Brain microvascular endothelial cell (primary cell): ENCODE measurements around the gene PDXP.

Source experiments
- DNase-seq: peaks from one replicate; pipeline ENCODE4 v3.0.0-alpha.2; 2020
- H3K27ac ChIP-seq: fragments of 250-450 bp; sonication (Bioruptor Pico); 2 replicates; pipeline ENCODE4 v1.5.1; 2020; ENCODE audit warnings: mild to moderate bottlenecking, moderate library complexity
- H3K27me3 ChIP-seq: fragments of 250-450 bp; sonication (Bioruptor Pico); replicated peaks from 2 replicates; pipeline ENCODE4 v1.5.1; 2020; ENCODE audit warnings: mild to moderate bottlenecking
- H3K36me3 ChIP-seq: fragments of 250-450 bp; sonication (Bioruptor Pico); replicated peaks from 2 replicates; pipeline ENCODE4 v1.5.1; 2020; ENCODE audit warnings: mild to moderate bottlenecking
- H3K4me3 ChIP-seq: 2 replicates; pipeline ENCODE4 v1.5.1; 2011; ENCODE audit warnings: low read depth, mild to moderate bottlenecking, control low read depth, low read length, moderate library complexity
- in situ Hi-C: cut with HindIII; loops from 2 replicates; pipeline ENCODE4 v1.10.0; 2017; ENCODE audit warnings: low sequenced_read_pairs, low pct_ligation_motif_present
- TF ChIP-seq, protein P1 (sequence below): IDR thresholded peaks from 2 replicates; pipeline ENCODE4 v1.5.1; 2011; ENCODE audit warnings: low read depth, mild to moderate bottlenecking, moderate library complexity, low read length, control low read depth, inconsistent platforms; ENCODE audit errors: missing control alignments

PDXP gene

DNA sequence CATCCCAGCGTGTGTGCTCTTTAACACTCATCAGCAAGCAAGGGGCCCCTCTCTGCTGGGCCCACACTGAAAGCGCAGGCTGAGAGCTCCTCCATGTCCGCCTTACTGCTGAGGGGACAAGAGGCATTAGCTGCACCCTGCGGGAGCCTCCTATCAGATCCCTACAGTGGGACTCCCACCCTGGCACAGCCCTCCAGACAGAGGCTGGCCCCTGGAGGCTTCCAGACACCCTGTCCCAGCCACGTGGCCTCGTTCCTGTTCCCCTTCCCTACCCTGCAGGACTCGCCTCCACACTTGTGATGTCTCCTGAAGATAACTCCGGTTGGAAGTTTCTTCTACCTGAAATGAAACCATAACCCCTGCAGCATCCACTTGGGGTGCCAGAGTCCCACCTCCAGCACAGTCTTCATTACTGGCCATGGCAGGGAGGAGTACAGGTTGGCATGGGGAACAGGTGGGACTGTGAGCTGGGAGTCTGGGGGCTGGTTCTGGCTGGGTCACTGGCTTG is 24.1 kb upstream of the PDXP start:
- H3K27ac ChIP-seq = peak overlapping the region; percentile 66
- no peak overlapping the region for H3K4me3 ChIP-seq
- in situ Hi-C loops = no loop called here
- TF ChIP-seq, protein P1, sequence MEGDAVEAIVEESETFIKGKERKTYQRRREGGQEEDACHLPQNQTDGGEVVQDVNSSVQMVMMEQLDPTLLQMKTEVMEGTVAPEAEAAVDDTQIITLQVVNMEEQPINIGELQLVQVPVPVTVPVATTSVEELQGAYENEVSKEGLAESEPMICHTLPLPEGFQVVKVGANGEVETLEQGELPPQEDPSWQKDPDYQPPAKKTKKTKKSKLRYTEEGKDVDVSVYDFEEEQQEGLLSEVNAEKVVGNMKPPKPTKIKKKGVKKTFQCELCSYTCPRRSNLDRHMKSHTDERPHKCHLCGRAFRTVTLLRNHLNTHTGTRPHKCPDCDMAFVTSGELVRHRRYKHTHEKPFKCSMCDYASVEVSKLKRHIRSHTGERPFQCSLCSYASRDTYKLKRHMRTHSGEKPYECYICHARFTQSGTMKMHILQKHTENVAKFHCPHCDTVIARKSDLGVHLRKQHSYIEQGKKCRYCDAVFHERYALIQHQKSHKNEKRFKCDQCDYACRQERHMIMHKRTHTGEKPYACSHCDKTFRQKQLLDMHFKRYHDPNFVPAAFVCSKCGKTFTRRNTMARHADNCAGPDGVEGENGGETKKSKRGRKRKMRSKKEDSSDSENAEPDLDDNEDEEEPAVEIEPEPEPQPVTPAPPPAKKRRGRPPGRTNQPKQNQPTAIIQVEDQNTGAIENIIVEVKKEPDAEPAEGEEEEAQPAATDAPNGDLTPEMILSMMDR = peak; percentile 53
- no peaks in the 10 kb centered on the region for H3K27me3 ChIP-seq
- DNase-seq = no peak
- H3K36me3 ChIP-seq = no peaks in the 10 kb centered on the region

DNA sequence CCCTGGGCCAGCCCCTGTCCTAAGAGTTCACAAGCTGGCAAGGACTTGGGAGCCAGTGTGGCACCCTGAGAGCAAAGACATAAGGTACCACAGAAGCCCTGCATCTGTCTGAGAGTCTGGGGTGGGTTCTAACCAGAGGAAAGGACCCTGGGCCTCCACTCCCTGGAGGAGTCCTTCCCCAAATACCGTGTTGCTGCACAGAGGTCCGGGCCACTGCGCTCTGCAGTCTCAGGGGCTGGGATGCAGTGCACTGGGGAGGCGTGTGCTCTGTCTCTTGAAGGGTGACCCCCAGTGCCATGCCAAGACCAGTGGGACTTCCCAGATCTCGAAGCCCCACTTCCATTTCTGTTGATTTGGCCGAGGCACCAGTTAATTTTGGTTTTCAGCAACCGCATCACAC is 23.4 kb upstream of the PDXP start:
- Histone ChIP-seq H3K27ac (no peak overlapping the region), H3K27me3 (no peaks in the 10 kb centered on the region), H3K36me3 (no peaks in the 10 kb centered on the region), H3K4me3 (no peak overlapping the region)
- DNase-seq = no peak
- TF ChIP-seq, protein P1 = no peak
- in situ Hi-C loops = no loop called here

DNA sequence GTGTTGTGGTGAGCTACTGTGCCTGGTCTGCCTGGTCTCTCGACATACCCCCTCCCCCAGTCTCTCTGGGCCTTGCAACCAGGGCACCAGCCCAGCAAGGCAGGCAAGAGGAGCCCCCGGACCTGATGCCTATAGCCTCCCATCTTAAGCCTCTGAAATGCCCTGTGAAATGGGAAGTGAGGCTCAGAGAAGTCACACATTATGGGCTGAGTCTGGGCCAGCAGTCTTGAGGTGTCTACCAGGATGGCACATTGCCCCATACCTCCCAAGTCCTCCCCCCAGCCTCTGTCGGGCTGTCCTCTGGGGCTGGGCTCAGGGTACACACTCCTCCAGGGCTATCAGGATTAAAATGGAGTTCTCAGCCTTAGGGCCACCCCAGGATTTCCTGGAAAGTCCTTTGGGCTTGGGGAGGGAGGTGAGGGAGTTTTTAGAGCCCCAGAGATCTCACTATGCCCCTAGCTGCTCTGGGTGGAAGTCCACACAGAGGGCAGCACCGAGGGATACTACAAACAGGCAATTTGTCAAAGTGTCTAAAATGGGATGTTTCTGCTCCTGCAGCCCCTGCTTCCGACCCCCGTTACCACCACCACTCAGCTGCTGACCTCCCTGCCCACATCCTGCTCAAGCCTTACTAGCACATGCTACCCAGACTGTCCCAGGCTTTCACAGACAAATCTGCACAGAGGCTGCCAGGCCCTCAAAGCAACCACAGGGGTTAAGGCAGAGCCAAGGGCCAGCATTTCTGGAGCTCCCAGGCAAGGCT is 22.2 kb upstream of the PDXP start:
- TF ChIP-seq, protein P1 = peak; percentile 72
- Histone ChIP-seq H3K36me3 (peaks cover 1% of the 10 kb centered on the region), H3K27me3 (no peaks in the 10 kb centered on the region), H3K27ac (no peak overlapping the region), H3K4me3 (no peak overlapping the region)
- in situ Hi-C loops = no loop called here
- DNase-seq = peak; percentile 52

DNA sequence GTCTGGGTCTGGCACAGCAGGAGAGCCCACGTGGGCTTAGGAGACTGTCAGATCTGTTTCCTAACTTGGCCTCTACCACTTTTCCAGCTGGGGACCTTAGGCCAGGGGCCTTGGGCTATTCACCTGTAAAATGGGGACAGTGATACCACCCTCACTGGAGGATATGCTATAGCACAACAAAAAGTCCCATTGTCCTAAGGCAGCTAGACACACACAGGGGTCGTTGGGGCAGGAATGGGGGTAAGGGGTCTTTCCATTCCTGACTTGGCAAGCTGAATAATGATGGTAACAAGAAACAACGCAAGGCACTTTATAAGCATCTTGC is 21.6 kb upstream of the PDXP start:
- H3K4me3 ChIP-seq = no peak overlapping the region
- no peak for DNase-seq
- H3K27me3 ChIP-seq = no peaks in the 10 kb centered on the region
- peaks cover 3% of the 10 kb centered on the region for H3K36me3 ChIP-seq
- in situ Hi-C loops = no loop called here
- H3K27ac ChIP-seq = no peak overlapping the region
- TF ChIP-seq, protein P1 = no peak

DNA sequence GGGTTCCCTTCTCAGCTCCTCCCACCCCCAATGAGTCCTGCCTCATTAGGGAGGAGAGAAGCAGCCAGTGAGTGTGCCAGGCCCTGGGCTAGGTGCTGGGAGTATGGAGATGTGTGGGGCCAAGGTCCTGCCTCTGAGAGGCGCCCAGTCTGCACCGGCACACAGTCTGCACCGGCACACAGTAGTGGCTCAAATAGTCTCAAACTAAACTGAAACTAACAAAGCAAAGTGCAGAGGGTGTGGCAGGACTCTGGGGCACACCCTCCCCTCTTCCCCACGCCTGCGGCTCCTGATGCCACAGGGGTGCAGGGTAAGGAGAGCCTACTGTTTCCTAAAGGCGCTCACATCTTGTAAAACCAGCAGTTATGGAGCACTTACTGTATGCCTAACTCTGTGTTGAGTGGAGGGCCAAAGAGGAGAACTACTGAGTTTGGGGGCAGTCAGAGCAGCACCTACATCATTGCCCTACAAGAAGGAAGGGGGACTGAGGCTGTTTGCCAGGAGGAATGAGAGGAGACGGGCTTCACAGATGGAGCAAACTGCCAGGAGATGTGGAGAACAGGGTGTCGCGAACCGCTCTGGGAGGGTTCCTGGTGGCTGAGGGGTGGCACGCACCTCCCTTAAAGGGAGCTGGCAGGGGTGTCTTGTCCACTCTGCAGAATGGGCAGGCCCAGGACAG is 20.0 kb upstream of the PDXP start:
- Histone ChIP-seq H3K27me3 (no peaks in the 10 kb centered on the region), H3K36me3 (peaks cover 8% of the 10 kb centered on the region), H3K27ac (no peak overlapping the region), H3K4me3 (peak overlapping the region; percentile 70)
- TF ChIP-seq, protein P1 = no peak
- in situ Hi-C loops = no loop called here
- DNase-seq = no peak
